ENCODE data around the gene SMIM24. TPM values are rescaled to one million over a fixed set of nuclear protein-coding genes. Genes with fewer than 3 reads are reported as not detected.

SMIM24 gene
- total and polyA plus RNA-seq, 5 experiments from 2014 or later, result 0.43 to 0.57 (median 0.53) TPM; not detected in 2

Other genes with a start within 250 kb of the SMIM24 start
- 10 to 100 TPM; 30.2 to 34.8 TPM for gene NFIC, start 113.9 kb downstream of the SMIM24 start, total RNA-seq
- gene NFIC, start 113.9 kb downstream of the SMIM24 start, polyA plus RNA-seq, result 10 to 100 TPM in 2 of 3 donors, 1 to 10 TPM in 1; 5.8 to 15.8 (median 12.1) TPM
- not detected for gene SMIM44, start 2.9 kb upstream of the SMIM24 start, total RNA-seq
- not detected for gene SMIM44, start 2.9 kb upstream of the SMIM24 start, polyA plus RNA-seq
- gene DOHH, start 20.1 kb upstream of the SMIM24 start, total RNA-seq, result 1 to 10 TPM; 6.5 to 6.6 TPM
- gene DOHH, start 20.1 kb upstream of the SMIM24 start, polyA plus RNA-seq, result 10 to 100 TPM in 1 of 3 donors, 1 to 10 TPM in 2; 6.9 to 15.5 (median 7.8) TPM
- gene FZR1, start 25.8 kb upstream of the SMIM24 start, total RNA-seq, result 10 to 100 TPM; 61.2 to 65.1 TPM
- gene FZR1, start 25.8 kb upstream of the SMIM24 start, polyA plus RNA-seq, result 10 to 100 TPM in 1 of 3 donors, 1 to 10 TPM in 2; 8.1 to 11.8 (median 9.5) TPM
- 10 to 100 TPM in 1 of 2 experiments, 1 to 10 TPM in 1; 8.8 to 12.5 TPM for gene TEKTIP1, start 58.6 kb upstream of the SMIM24 start, total RNA-seq
- under 1 TPM in 1 of 3 donors, not detected in 2; 0.45 TPM for gene TEKTIP1, start 58.6 kb upstream of the SMIM24 start, polyA plus RNA-seq
- gene MFSD12, start 77.1 kb upstream of the SMIM24 start, total RNA-seq, result 100 to 1,000 TPM; 134 to 146 TPM
- 10 to 100 TPM; 33.1 to 59.6 (median 42.5) TPM for gene MFSD12, start 77.1 kb upstream of the SMIM24 start, polyA plus RNA-seq
- 10 to 100 TPM; 50.7 to 59.7 TPM for gene HMG20B, start 92.4 kb upstream of the SMIM24 start, total RNA-seq
- 10 to 100 TPM; 45.8 to 55.9 (median 53.9) TPM for gene HMG20B, start 92.4 kb upstream of the SMIM24 start, polyA plus RNA-seq
- 1 to 10 TPM; 3.5 to 3.7 TPM for gene GIPC3, start 105.0 kb upstream of the SMIM24 start, total RNA-seq
- 1 to 10 TPM in 2 of 3 donors, under 1 TPM in 1; 0.76 to 3.0 (median 1.1) TPM for gene GIPC3, start 105.0 kb upstream of the SMIM24 start, polyA plus RNA-seq
- gene TBXA2R, start 126.3 kb upstream of the SMIM24 start, total RNA-seq, result 10 to 100 TPM; 18.5 to 19.1 TPM
- gene TBXA2R, start 126.3 kb upstream of the SMIM24 start, polyA plus RNA-seq, result 10 to 100 TPM; 11.7 to 26.9 (median 23.9) TPM
- gene CACTIN, start 146.3 kb upstream of the SMIM24 start, total RNA-seq, result 10 to 100 TPM; 42.6 to 54.1 TPM
- 10 to 100 TPM in 1 of 3 donors, 1 to 10 TPM in 2; 6.9 to 20.4 (median 9.3) TPM for gene CACTIN, start 146.3 kb upstream of the SMIM24 start, polyA plus RNA-seq
- gene PIP5K1C, start 219.9 kb upstream of the SMIM24 start, total RNA-seq, result 10 to 100 TPM; 30.6 to 32.0 TPM
- 10 to 100 TPM in 1 of 3 donors, 1 to 10 TPM in 2; 3.9 to 10.1 (median 7.4) TPM for gene PIP5K1C, start 219.9 kb upstream of the SMIM24 start, polyA plus RNA-seq
- gene TJP3, start 227.9 kb upstream of the SMIM24 start, total RNA-seq, result 10 to 100 TPM; 13.0 TPM
- gene TJP3, start 227.9 kb upstream of the SMIM24 start, polyA plus RNA-seq, result 10 to 100 TPM in 1 of 3 donors, 1 to 10 TPM in 2; 5.2 to 11.1 (median 8.9) TPM